ENCODE measurements around the gene SNAPC4.

The SNAPC4 gene

GRCh38 chr9:136400038-136400834 is at the start of gene SNAPC4:
Gene SNAPC4, minus strand, starts transcription at chr9:136400170. Its CDS starts 1,742 bp downstream, at chr9:136398428.
- DNase-seq, result peak; percentile 93

GRCh38 chr9:136448655-136449054 is 48.7 kb upstream of the SNAPC4 start:
- DNase-seq, result no peak

- DNase-seq, result no peak
Observed at GRCh38 chr9:136447173-136447778, 47.3 kb upstream of the SNAPC4 start.

GRCh38 chr9:136445799-136446198 is 45.8 kb upstream of the SNAPC4 start:
- no peak for DNase-seq

- no peak for DNase-seq
Observed at GRCh38 chr9:136444102-136444501, 44.1 kb upstream of the SNAPC4 start.

- no peak for DNase-seq
Observed at GRCh38 chr9:136443687-136444086, 43.7 kb upstream of the SNAPC4 start.

- DNase-seq, result no peak
Observed at GRCh38 chr9:136443087-136443486, 43.1 kb upstream of the SNAPC4 start.

GRCh38 chr9:136442265-136442664 is 42.3 kb upstream of the SNAPC4 start:
- DNase-seq, result no peak

GRCh38 chr9:136441681-136442245 is 41.8 kb upstream of the SNAPC4 start:
- no peak for DNase-seq

GRCh38 chr9:136441191-136441680 is 41.3 kb upstream of the SNAPC4 start:
- no peak for DNase-seq

- peak; percentile 78 for DNase-seq
Observed at GRCh38 chr9:136439481-136440408, 39.8 kb upstream of the SNAPC4 start, which contains the start of gene INPP5E. Gene INPP5E, minus strand, starts transcription at chr9:136439845. Its CDS starts 426 bp downstream, at chr9:136439419.

GRCh38 chr9:136438548-136439480 is 38.8 kb upstream of the SNAPC4 start:
- peak; percentile 16 for DNase-seq

GRCh38 chr9:136437839-136438547 is 38.0 kb upstream of the SNAPC4 start:
- no peak for DNase-seq

- DNase-seq, result no peak
Observed at GRCh38 chr9:136437430-136437829, 37.5 kb upstream of the SNAPC4 start.

GRCh38 chr9:136436055-136436634 is 36.2 kb upstream of the SNAPC4 start:
- DNase-seq, result no peak

GRCh38 chr9:136434580-136435169 is 34.7 kb upstream of the SNAPC4 start:
- no peak for DNase-seq

- no peak for DNase-seq
Observed at GRCh38 chr9:136433849-136434579, 34.0 kb upstream of the SNAPC4 start.

GRCh38 chr9:136433043-136433715 is 33.2 kb upstream of the SNAPC4 start:
- no peak for DNase-seq

GRCh38 chr9:136432591-136432990 is 32.6 kb upstream of the SNAPC4 start:
- no peak for DNase-seq
